HG03097 (cell line): Measurements from ENCODE around the gene PLXNA3.

Source experiments
- ATAC-seq: cut with Tn5 transposase; IDR thresholded peaks from one replicate; pipeline ENCODE4 v1.9.1; 2021; ENCODE audit not compliant: unreplicated experiment, low FRiP score

The PLXNA3 gene

GRCh38 chrX:154476821-154477220 is 18.7 kb downstream of the PLXNA3 start:
- ATAC-seq, result no peak

GRCh38 chrX:154477891-154478477 is 19.9 kb downstream of the PLXNA3 start:
- no peak for ATAC-seq

GRCh38 chrX:154478728-154479622 is 20.9 kb downstream of the PLXNA3 start, which contains the start of gene LAGE3:
Gene LAGE3 (minus strand): TSS chrX:154479281. CDS start chrX:154478915, 366 bp downstream.
- peak; percentile 72 for ATAC-seq

- no peak for ATAC-seq
Observed at GRCh38 chrX:154481195-154481594, 23.1 kb downstream of the PLXNA3 start.

GRCh38 chrX:154481911-154482601 is 24.0 kb downstream of the PLXNA3 start:
- no peak for ATAC-seq

GRCh38 chrX:154482786-154483185 is 24.7 kb downstream of the PLXNA3 start:
- ATAC-seq, result no peak

- ATAC-seq, result no peak
Observed at GRCh38 chrX:154483325-154483724, 25.2 kb downstream of the PLXNA3 start.

GRCh38 chrX:154484255-154485149 is 26.4 kb downstream of the PLXNA3 start:
- ATAC-seq, result no peak

- no peak for ATAC-seq
Observed at GRCh38 chrX:154485150-154486051, 27.3 kb downstream of the PLXNA3 start.

- ATAC-seq, result no peak
Observed at GRCh38 chrX:154486052-154486395, 27.9 kb downstream of the PLXNA3 start.

- ATAC-seq, result no peak
Observed at GRCh38 chrX:154486396-154487207, 28.5 kb downstream of the PLXNA3 start, which contains the start of gene UBL4A. Gene UBL4A (minus strand): TSS chrX:154486615. CDS start chrX:154486584, 31 bp downstream.

- ATAC-seq, result no peak
Observed at GRCh38 chrX:154487518-154488290, 29.6 kb downstream of the PLXNA3 start.

- ATAC-seq, result no peak
Observed at GRCh38 chrX:154488336-154489075, 30.4 kb downstream of the PLXNA3 start.

GRCh38 chrX:154489182-154489581 is 31.1 kb downstream of the PLXNA3 start:
- ATAC-seq, result no peak

- no peak for ATAC-seq
Observed at GRCh38 chrX:154490021-154490413, 31.9 kb downstream of the PLXNA3 start.

- peak; percentile 65 for ATAC-seq
Observed at GRCh38 chrX:154490414-154491083, 32.5 kb downstream of the PLXNA3 start, which contains the start of gene SLC10A3. Gene SLC10A3 (minus strand): TSS chrX:154490629. CDS start chrX:154488940, 1,689 bp downstream.
